HepG2 (cell line): ENCODE data around the gene MZF1. TPM values are rescaled to one million over a fixed set of nuclear protein-coding genes. Genes with fewer than 3 reads are reported as not detected.
A peak's percentile ranks its signal among the peaks of the same experiment; 100 is the strongest.

Experiments used
- BRD4 ChIP-seq: sonication (generic); formaldehyde crosslinking; IDR thresholded peaks from 2 replicates; pipeline ENCODE4 v1.4.0; 2020; ENCODE audit warnings: missing genetic modification reagents
- CCDC6 ChIP-seq: sonication (generic); formaldehyde crosslinking; IDR thresholded peaks from 2 replicates; pipeline ENCODE4 v1.8.1; 2022; ENCODE audit warnings: mild to moderate bottlenecking, missing genetic modification reagents, moderate library complexity
- HOXA9 ChIP-seq: sonication (generic); formaldehyde crosslinking; IDR thresholded peaks from 2 replicates; pipeline ENCODE4 v1.8.1; 2022; ENCODE audit warnings: missing genetic modification reagents, mild to moderate bottlenecking, moderate library complexity, borderline replicate concordance
- JARID2 ChIP-seq: sonication (generic); formaldehyde crosslinking; IDR thresholded peaks from 2 replicates; pipeline ENCODE4 v1.8.1; 2023; ENCODE audit warnings: missing genetic modification reagents, inconsistent platforms; ENCODE audit not compliant: insufficient replicate concordance
- KLF6 ChIP-seq: IDR thresholded peaks from 2 replicates; pipeline ENCODE4 v1.8.0; 2016; ENCODE audit warnings: missing biosample characterization, missing genetic modification reagents
- NFE2 ChIP-seq: sonication (generic); formaldehyde crosslinking; IDR thresholded peaks from 2 replicates; pipeline ENCODE4 v1.4.0; 2020; ENCODE audit warnings: missing genetic modification reagents
- NKX3-1 ChIP-seq: sonication (generic); formaldehyde crosslinking; IDR thresholded peaks from 2 replicates; pipeline ENCODE4 v1.5.0; 2020; ENCODE audit warnings: missing genetic modification reagents
- NPAS2 ChIP-seq: sonication (generic); formaldehyde crosslinking; IDR thresholded peaks from 2 replicates; pipeline ENCODE4 v1.8.0; 2022; ENCODE audit warnings: mild to moderate bottlenecking, missing genetic modification reagents, borderline replicate concordance
- SAFB2 ChIP-seq: sonication (generic); formaldehyde crosslinking; IDR thresholded peaks from 2 replicates; pipeline ENCODE4 v1.5.1; 2020; ENCODE audit warnings: missing genetic modification reagents, low read depth, mild to moderate bottlenecking, borderline replicate concordance
- SIX4 ChIP-seq: sonication (generic); formaldehyde crosslinking; IDR thresholded peaks from 2 replicates; pipeline ENCODE4 v1.4.0; 2020; ENCODE audit warnings: missing genetic modification reagents
- XBP1 ChIP-seq: sonication (generic); formaldehyde crosslinking; IDR thresholded peaks from 2 replicates; pipeline ENCODE4 v1.5.0; 2020; ENCODE audit warnings: missing genetic modification reagents
- ZFP36L1 ChIP-seq: sonication (generic); formaldehyde crosslinking; IDR thresholded peaks from 2 replicates; pipeline ENCODE4 v1.8.0; 2022; ENCODE audit warnings: mild to moderate bottlenecking, missing genetic modification reagents, moderate library complexity
- ZNF567 ChIP-seq: sonication (generic); formaldehyde crosslinking; IDR thresholded peaks from 2 replicates; pipeline ENCODE4 v1.8.1; 2023; ENCODE audit warnings: mild to moderate bottlenecking, missing genetic modification reagents, borderline replicate concordance
- ZNF619 ChIP-seq: sonication (generic); formaldehyde crosslinking; IDR thresholded peaks from 2 replicates; pipeline ENCODE4 v1.4.0; 2020; ENCODE audit warnings: mild to moderate bottlenecking, missing genetic modification reagents
- ZNF644 ChIP-seq: IDR thresholded peaks from 2 replicates; pipeline ENCODE4 v1.6.1; 2016; ENCODE audit warnings: low read depth
- ZNF674 ChIP-seq: sonication (generic); formaldehyde crosslinking; IDR thresholded peaks from 2 replicates; pipeline ENCODE4 v1.5.0; 2020; ENCODE audit warnings: low read depth, mild to moderate bottlenecking, missing genetic modification reagents
- ZNF7 ChIP-seq: IDR thresholded peaks from 2 replicates; pipeline ENCODE4 v1.6.1; 2016; ENCODE audit warnings: missing biosample characterization, missing genetic modification reagents
- ZNF737 ChIP-seq: sonication (generic); formaldehyde crosslinking; IDR thresholded peaks from 2 replicates; pipeline ENCODE4 v1.5.0; 2020; ENCODE audit warnings: missing genetic modification reagents, mild to moderate bottlenecking, borderline replicate concordance
- ZNF816 ChIP-seq: sonication (generic); formaldehyde crosslinking; IDR thresholded peaks from 2 replicates; pipeline ENCODE4 v1.8.0; 2022; ENCODE audit warnings: missing genetic modification reagents, mild to moderate bottlenecking, borderline replicate concordance
- ZNF841 ChIP-seq: sonication (generic); formaldehyde crosslinking; IDR thresholded peaks from 2 replicates; pipeline ENCODE4 v1.8.1; 2023; ENCODE audit warnings: missing genetic modification reagents, borderline replicate concordance
- polyA plus RNA-seq, 8 experiments: library from polyadenylated mRNA; depleted of rRNA in 3 of 8; stranded (reverse) in 7 of 8; unstranded in 1 of 8; fragments of >200 nt; fragmentation: Illumina TruSeq in 4 of 8; extraction: Trizol in 4 of 8; gene quantifications; 2 replicates each; pipeline versions ENCODE4 v1.2.1 to v1.2.3, GENCODE V29; 2011 to 2016; ENCODE audit warnings: low read depth in 4 of 8, missing spikeins in 1 of 8, mixed read lengths in 1 of 8; ENCODE audit not compliant: insufficient read depth in 1 of 8
- total RNA-seq, 5 experiments: library from RNA; depleted of rRNA; stranded (reverse); fragments of >200 nt; fragmentation: Illumina TruSeq; extraction: Trizol; gene quantifications; 2 replicates each; pipeline ENCODE4 v1.2.3, GENCODE V29; 2016; ENCODE audit warnings: low read depth in 1 of 5
- TF ChIP-seq, protein P1 (sequence below), 2 experiments: fragments of 450-650 bp in 1 of 2; sonication (generic) in 1 of 2; formaldehyde crosslinking; IDR thresholded peaks; 2 replicates each; pipeline versions ENCODE4 v1.5.0 to v1.8.0; 2020 to 2022; ENCODE audit warnings: mild to moderate bottlenecking in 1 of 2, missing genetic modification reagents in 1 of 2
- TF ChIP-seq, protein P2 (sequence below): sonication (generic); formaldehyde crosslinking; IDR thresholded peaks from 2 replicates; pipeline ENCODE4 v1.5.1; 2020; ENCODE audit warnings: mild to moderate bottlenecking, missing genetic modification reagents, borderline replicate concordance
- TF ChIP-seq, protein P3 (sequence below): sonication (generic); formaldehyde crosslinking; IDR thresholded peaks from 2 replicates; pipeline ENCODE4 v1.5.0; 2020; ENCODE audit warnings: mild to moderate bottlenecking, missing genetic modification reagents, borderline replicate concordance

Gene MZF1
- total and polyA plus RNA-seq, 2 of the 13 experiments (the other 11 are each of a cell fraction or from before 2014, with no cell fraction given), result 3.1 to 8.1 TPM

DNA sequence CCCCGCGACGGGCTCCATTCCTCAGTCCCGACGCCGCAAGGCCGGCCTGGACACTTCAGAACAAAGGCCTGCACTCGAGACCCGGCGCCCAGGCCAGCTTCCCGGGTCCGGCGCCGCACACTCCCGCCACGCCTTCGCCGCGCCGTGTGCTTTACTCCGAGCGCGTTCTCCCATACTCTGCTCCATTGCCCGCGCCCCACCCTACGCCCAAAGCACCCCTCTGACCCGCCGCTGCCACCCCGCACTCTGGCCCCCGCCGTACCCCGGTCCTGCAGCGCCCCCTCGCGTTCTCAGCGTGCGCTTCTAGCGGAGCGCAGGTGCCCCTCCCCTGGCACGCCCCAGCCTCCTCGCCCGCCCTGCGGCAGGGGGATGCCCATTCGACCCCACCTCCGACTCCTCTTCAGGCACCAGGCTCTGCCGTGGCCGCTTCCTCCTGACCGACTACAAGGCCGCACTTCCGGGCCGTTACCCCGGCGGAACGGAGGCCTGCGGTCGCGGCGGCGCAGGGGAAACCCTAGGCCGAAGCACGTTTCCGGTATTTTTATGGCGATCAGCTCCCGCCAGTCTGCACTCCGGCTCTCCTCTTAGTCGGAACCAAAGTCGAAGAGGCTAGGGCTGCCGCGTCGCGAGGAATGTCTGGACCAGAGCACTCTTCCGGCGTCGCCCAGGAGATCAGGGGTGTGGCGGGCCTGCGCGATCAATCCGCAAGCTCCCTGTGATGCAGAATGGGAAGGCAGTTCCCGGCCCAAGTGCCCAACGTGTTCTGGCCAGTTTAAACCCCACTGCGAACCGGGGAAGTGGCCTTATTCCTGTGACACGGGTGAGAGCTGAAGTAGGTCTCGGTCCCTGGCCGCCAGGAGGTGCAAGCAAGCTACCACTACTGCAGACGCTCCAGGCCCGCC, 53.5 kb downstream of the MZF1 start, which contains the start of gene ZBTB45 (continued):
- TF ChIP-seq, protein P1, sequence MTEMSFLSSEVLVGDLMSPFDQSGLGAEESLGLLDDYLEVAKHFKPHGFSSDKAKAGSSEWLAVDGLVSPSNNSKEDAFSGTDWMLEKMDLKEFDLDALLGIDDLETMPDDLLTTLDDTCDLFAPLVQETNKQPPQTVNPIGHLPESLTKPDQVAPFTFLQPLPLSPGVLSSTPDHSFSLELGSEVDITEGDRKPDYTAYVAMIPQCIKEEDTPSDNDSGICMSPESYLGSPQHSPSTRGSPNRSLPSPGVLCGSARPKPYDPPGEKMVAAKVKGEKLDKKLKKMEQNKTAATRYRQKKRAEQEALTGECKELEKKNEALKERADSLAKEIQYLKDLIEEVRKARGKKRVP (CRISPR knock-in tag; IDR thresholded peaks at IDR 0.05), result peak in 1 of 2 experiments; percentile 81; a peak in 2 of 4 replicates
- TF ChIP-seq NFE2 (CRISPR knock-in tag) (0 out of 2 replicates have a peak, but pooled peaks have one; percentile 13), ZNF737 (CRISPR knock-in tag) (no peak), SIX4 (CRISPR knock-in tag) (no peak; the same call in 1 of the 2 replicates), NPAS2 (no peak), HOXA9 (peak; percentile 96), ZNF644 (CRISPR knock-in tag) (no peak), ZNF674 (CRISPR knock-in tag) (peak; percentile 81; the same call in 1 of the 2 replicates), SAFB2 (peak; percentile 62), ZNF816 (CRISPR knock-in tag) (no peak; the same call in 1 of the 2 replicates), KLF6 (CRISPR knock-in tag) (peak; percentile 87), ZNF619 (CRISPR knock-in tag) (peak; percentile 78), BRD4 (CRISPR knock-in tag) (no peak; the same call in none of the 2 replicates), ZNF7 (CRISPR knock-in tag) (0 out of 2 replicates have a peak, but pooled peaks have one; percentile 16), NKX3-1 (CRISPR knock-in tag) (0 out of 2 replicates have a peak, but pooled peaks have one; percentile 64), ZFP36L1 (CRISPR knock-in tag) (peak; percentile 81), CCDC6 (CRISPR knock-in tag) (peak; percentile 95; the same call in 1 of the 2 replicates), ZNF567 (CRISPR knock-in tag) (no peak; the same call in 1 of the 2 replicates), JARID2 (CRISPR knock-in tag) (peak; percentile 36), XBP1 (no peak; the same call in 1 of the 2 replicates), ZNF841 (CRISPR knock-in tag) (peak; percentile 80; the same call in 1 of the 2 replicates)
- TF ChIP-seq, protein P2, sequence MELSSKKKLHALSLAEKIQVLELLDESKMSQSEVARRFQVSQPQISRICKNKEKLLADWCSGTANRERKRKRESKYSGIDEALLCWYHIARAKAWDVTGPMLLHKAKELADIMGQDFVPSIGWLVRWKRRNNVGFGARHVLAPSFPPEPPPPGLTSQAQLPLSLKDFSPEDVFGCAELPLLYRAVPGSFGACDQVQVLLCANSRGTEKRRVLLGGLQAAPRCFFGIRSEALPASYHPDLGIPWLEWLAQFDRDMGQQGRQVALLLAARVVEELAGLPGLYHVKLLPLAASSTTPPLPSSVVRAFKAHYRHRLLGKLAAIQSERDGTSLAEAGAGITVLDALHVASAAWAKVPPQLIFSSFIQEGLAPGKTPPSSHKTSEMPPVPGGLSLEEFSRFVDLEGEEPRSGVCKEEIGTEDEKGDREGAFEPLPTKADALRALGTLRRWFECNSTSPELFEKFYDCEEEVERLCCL, result no peak; the same call in 1 of the 2 replicates
- TF ChIP-seq, protein P3, sequence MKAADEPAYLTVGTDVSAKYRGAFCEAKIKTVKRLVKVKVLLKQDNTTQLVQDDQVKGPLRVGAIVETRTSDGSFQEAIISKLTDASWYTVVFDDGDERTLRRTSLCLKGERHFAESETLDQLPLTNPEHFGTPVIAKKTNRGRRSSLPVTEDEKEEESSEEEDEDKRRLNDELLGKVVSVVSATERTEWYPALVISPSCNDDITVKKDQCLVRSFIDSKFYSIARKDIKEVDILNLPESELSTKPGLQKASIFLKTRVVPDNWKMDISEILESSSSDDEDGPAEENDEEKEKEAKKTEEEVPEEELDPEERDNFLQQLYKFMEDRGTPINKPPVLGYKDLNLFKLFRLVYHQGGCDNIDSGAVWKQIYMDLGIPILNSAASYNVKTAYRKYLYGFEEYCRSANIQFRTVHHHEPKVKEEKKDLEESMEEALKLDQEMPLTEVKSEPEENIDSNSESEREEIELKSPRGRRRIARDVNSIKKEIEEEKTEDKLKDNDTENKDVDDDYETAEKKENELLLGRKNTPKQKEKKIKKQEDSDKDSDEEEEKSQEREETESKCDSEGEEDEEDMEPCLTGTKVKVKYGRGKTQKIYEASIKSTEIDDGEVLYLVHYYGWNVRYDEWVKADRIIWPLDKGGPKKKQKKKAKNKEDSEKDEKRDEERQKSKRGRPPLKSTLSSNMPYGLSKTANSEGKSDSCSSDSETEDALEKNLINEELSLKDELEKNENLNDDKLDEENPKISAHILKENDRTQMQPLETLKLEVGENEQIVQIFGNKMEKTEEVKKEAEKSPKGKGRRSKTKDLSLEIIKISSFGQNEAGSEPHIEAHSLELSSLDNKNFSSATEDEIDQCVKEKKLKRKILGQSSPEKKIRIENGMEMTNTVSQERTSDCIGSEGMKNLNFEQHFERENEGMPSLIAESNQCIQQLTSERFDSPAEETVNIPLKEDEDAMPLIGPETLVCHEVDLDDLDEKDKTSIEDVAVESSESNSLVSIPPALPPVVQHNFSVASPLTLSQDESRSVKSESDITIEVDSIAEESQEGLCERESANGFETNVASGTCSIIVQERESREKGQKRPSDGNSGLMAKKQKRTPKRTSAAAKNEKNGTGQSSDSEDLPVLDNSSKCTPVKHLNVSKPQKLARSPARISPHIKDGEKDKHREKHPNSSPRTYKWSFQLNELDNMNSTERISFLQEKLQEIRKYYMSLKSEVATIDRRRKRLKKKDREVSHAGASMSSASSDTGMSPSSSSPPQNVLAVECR (CRISPR knock-in tag), result peak; percentile 98
